Natural killer cell (primary cell): ENCODE data around the gene IKZF1. TPM values are rescaled to one million over a fixed set of nuclear protein-coding genes. Genes with fewer than 3 reads are reported as not detected.
A peak's percentile ranks its signal among the peaks of the same experiment; 100 is the strongest.

Source experiments
- ATAC-seq, 3 donors: fragments of 150-1000 bp in 2 of 3; fragments of 200-7000 bp in 1 of 3; cut with Tn5 transposase; 1 replicate in 1 of 3; 2 replicates in 2 of 3; pipeline ENCODE4 v1.10.0; 2021; ENCODE audit warnings: mild to moderate bottlenecking in 2 of 3, moderate library complexity in 2 of 3
- DNase-seq, 2 donors: peaks; one replicate each; pipeline versions ENCODE4 v3.0.0 to v3.0.0-alpha.2; 2013 to 2021; ENCODE audit warnings: mixed read lengths in 1 of 2
- H3K27ac ChIP-seq: one replicate; pipeline ENCODE4 v1.5.1; 2013; ENCODE audit warnings: mild to moderate bottlenecking, low read length
- H3K27me3 ChIP-seq: one replicate; pipeline ENCODE4 v1.6.1; 2013; ENCODE audit warnings: low read length; ENCODE audit not compliant: control insufficient read depth, insufficient read depth
- H3K36me3 ChIP-seq: one replicate; pipeline ENCODE4 v1.6.1; 2013; ENCODE audit warnings: low read length; ENCODE audit not compliant: control insufficient read depth, insufficient read depth
- H3K4me1 ChIP-seq: one replicate; pipeline ENCODE4 v1.6.1; 2013; ENCODE audit warnings: low read length; ENCODE audit not compliant: control insufficient read depth, insufficient read depth
- H3K4me3 ChIP-seq: one replicate; pipeline ENCODE4 v1.5.1; 2013; ENCODE audit warnings: low read length
- H3K9me3 ChIP-seq: one replicate; pipeline ENCODE4 v1.6.1; 2013; ENCODE audit warnings: low read length; ENCODE audit not compliant: control insufficient read depth, insufficient read depth
- H3K27ac Mint-ChIP-seq, 2 donors: one replicate each; pipeline ENCODE4 v1.8.0; 2022; ENCODE audit warnings: mild to moderate bottlenecking in 2 of 2, mixed read lengths in 2 of 2, moderate library complexity in 1 of 2
- H3K27me3 Mint-ChIP-seq, 2 donors: one replicate each; pipeline ENCODE4 v1.8.0; 2022; ENCODE audit warnings: low read depth in 2 of 2, mixed read lengths in 2 of 2
- H3K36me3 Mint-ChIP-seq: one replicate; pipeline ENCODE4 v1.8.0; 2022; ENCODE audit warnings: mixed read lengths
- H3K4me1 Mint-ChIP-seq, 2 donors: one replicate each; pipeline ENCODE4 v1.8.0; 2022; ENCODE audit warnings: mixed read lengths in 2 of 2
- H3K4me3 Mint-ChIP-seq: one replicate; pipeline ENCODE4 v1.8.0; 2022; ENCODE audit warnings: mild to moderate bottlenecking, moderate library complexity, mixed read lengths
- H3K9me3 Mint-ChIP-seq, 2 donors: one replicate each; pipeline ENCODE4 v1.8.0; 2022; ENCODE audit warnings: mixed read lengths in 2 of 2
- CTCF ChIP-seq: fragments of 200-600 bp; IDR thresholded peaks from one replicate; pipeline ENCODE4 v1.8.0; 2022; ENCODE audit warnings: antibody characterized with exemption
- WGBS: methylation state at CpG from one replicate; pipeline ENCODE4 v1.1.7; 2013; ENCODE audit warnings: missing lambda C conversion rate; ENCODE audit not compliant: insufficient coverage; 5-methylcytosine and 5-hydroxymethylcytosine counted together
- intact Hi-C: fragments of 100-400 bp; cut with micrococcal nuclease; formaldehyde crosslinking; loops from one replicate; pipeline ENCODE4 v1.14.2; 2022
- total RNA-seq, 4 donors: library from RNA; stranded (reverse); fragments of 120-200 nt in 1 of 4; gene quantifications; one replicate each; pipeline versions ENCODE4 v1.2.3 to v1.2.4, GENCODE V29; 2013 to 2022

Gene IKZF1
- total RNA-seq, 3 donors from 2014 or later (not counting 1 experiment from before 2014, with no cell fraction given) = 294 to 391 (median 350) TPM

GRCh38 chr7:50436133-50436806 lies 131.8 kb downstream of the IKZF1 start:
- no peaks in the 10 kb centered on the region for H3K27me3 Mint-ChIP-seq
- Histone ChIP-seq H3K27ac (no peak overlapping the region), H3K4me1 (no peaks in the 10 kb centered on the region), H3K4me3 (no peak overlapping the region), H3K36me3 (peaks cover 7% of the 10 kb centered on the region), H3K27me3 (no peaks in the 10 kb centered on the region), H3K9me3 (no peaks in the 10 kb centered on the region)
- no peak overlapping the region for H3K4me3 Mint-ChIP-seq
- no peak for DNase-seq
- no peaks in the 10 kb centered on the region for H3K4me1 Mint-ChIP-seq
- H3K36me3 Mint-ChIP-seq = no peaks in the 10 kb centered on the region
- no peaks in the 10 kb centered on the region for H3K9me3 Mint-ChIP-seq
- WGBS = 80% methylated on average over 1 of the region's 3 CpGs
- intact Hi-C loops = no loop called here
- no peak for TF ChIP-seq CTCF
- no peak for ATAC-seq
- no peak overlapping the region for H3K27ac Mint-ChIP-seq

DNA sequence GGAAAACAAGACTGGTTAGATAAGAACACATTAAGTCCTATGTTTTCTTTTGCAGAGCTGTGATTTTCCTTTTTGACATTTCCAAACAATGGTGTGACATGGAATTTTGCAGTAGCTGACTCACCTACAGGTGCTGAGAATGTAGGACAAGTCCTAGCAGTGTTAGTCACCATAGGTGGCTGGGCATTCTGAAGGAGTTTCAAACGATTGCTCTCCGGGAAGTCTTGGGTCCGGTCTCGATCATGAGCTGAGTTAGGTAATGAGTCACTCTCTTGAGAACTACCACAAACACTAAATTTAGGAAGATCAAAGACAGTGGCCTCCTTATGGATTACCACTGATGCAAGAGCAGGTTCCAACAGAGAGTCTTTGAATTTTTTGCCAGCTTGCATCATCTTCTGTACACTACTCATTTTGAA lies 142.0 kb downstream of the IKZF1 start:
- intact Hi-C loops = no loop called here
- H3K36me3 ChIP-seq = peaks cover 30% of the 10 kb centered on the region
- Mint-ChIP-seq H3K4me3 (no peak overlapping the region), H3K27ac (peak overlapping the region in 1 of 2 donors; percentile 40), H3K36me3 (peaks cover 9% of the 10 kb centered on the region), H3K27me3 (no peaks in the 10 kb centered on the region), H3K9me3 (no peaks in the 10 kb centered on the region), H3K4me1 (peaks cover 23 to 24% of the 10 kb centered on the region in 2 donors)
- H3K27me3 ChIP-seq = no peaks in the 10 kb centered on the region
- ATAC-seq = no peak
- TF ChIP-seq CTCF = no peak
- WGBS = 69% methylated on average over 4 of the region's 4 CpGs
- no peaks in the 10 kb centered on the region for H3K9me3 ChIP-seq
- no peak for DNase-seq
- H3K4me1 ChIP-seq = peaks cover 16% of the 10 kb centered on the region
- H3K27ac ChIP-seq = no peak overlapping the region
- no peak overlapping the region for H3K4me3 ChIP-seq

DNA sequence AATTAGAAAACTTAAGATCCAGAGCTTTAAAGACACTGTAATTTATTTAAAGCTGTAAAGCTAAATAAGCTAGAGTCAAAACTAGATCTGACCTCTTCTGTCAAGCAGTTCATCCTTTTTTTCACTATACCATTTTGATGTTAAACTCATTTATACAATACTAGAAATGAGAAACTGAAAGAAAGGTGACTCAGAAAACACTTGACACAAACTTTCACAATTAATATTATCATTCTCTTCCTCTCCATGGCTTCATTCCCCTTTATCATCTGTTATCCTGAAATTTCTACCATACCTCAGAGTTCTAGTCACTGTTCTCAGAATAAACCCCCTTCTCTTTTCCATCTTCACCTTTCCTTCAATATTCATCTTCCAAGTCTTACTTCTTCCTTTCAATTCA lies 144.3 kb downstream of the IKZF1 start:
- no peak for DNase-seq
- no peaks in the 10 kb centered on the region for H3K27me3 ChIP-seq
- TF ChIP-seq CTCF = no peak
- no peaks in the 10 kb centered on the region for H3K9me3 Mint-ChIP-seq
- H3K27me3 Mint-ChIP-seq = peaks cover 8 to 11% of the 10 kb centered on the region in 2 donors
- H3K27ac Mint-ChIP-seq = peak overlapping the region; percentile 8 to 96
- intact Hi-C loops = no loop called here
- no peak overlapping the region for H3K27ac ChIP-seq
- ATAC-seq = no peak
- H3K4me3 Mint-ChIP-seq = peak overlapping the region; percentile 35
- no peak overlapping the region for H3K4me3 ChIP-seq
- peaks cover 9% of the 10 kb centered on the region for H3K36me3 Mint-ChIP-seq
- peaks cover 23 to 24% of the 10 kb centered on the region in 2 donors for H3K4me1 Mint-ChIP-seq
- H3K9me3 ChIP-seq = no peaks in the 10 kb centered on the region
- H3K36me3 ChIP-seq = peaks cover 28% of the 10 kb centered on the region
- H3K4me1 ChIP-seq = peaks cover 16% of the 10 kb centered on the region

DNA sequence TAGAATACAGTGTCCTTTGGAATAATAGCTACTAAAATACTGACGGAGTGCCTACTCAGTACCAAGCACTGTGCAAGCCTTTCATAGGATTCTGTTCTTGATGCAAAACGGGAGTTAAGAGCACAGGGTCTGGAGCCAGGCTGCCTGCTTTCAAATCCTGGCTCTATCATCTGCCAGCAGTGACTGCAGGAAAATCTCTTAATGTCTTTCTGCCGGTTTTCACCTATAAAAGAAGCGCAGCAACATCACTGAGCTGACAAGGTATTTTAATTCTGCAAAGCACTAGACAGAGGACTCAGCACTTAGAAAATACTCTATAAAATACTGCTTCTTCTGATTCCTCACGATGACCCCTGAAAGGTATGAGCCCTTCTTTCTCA lies 145.0 kb downstream of the IKZF1 start:
- intact Hi-C loops = no loop called here
- peak overlapping the region; percentile 78 for H3K27ac ChIP-seq
- peak overlapping the region; percentile 93 for H3K4me3 Mint-ChIP-seq
- peaks cover 16% of the 10 kb centered on the region for H3K4me1 ChIP-seq
- no peaks in the 10 kb centered on the region for H3K9me3 Mint-ChIP-seq
- peaks cover 9% of the 10 kb centered on the region for H3K36me3 Mint-ChIP-seq
- H3K36me3 ChIP-seq = peaks cover 25% of the 10 kb centered on the region
- peaks cover 8 to 17% of the 10 kb centered on the region in 2 donors for H3K27me3 Mint-ChIP-seq
- peaks cover 23 to 24% of the 10 kb centered on the region in 2 donors for H3K4me1 Mint-ChIP-seq
- 25% methylated on average over 5 of the region's 5 CpGs for WGBS
- DNase-seq (peak in 1 of 2 donors; percentile 20), ATAC-seq (peak in 1 of 3 donors; percentile 15)
- H3K4me3 ChIP-seq = peak overlapping the region; percentile 63
- H3K27me3 ChIP-seq = no peaks in the 10 kb centered on the region
- TF ChIP-seq CTCF = no peak
- peak overlapping the region; percentile 8 to 96 for H3K27ac Mint-ChIP-seq
- no peaks in the 10 kb centered on the region for H3K9me3 ChIP-seq
